ENCODE results near the gene LRRC45.

DNA sequence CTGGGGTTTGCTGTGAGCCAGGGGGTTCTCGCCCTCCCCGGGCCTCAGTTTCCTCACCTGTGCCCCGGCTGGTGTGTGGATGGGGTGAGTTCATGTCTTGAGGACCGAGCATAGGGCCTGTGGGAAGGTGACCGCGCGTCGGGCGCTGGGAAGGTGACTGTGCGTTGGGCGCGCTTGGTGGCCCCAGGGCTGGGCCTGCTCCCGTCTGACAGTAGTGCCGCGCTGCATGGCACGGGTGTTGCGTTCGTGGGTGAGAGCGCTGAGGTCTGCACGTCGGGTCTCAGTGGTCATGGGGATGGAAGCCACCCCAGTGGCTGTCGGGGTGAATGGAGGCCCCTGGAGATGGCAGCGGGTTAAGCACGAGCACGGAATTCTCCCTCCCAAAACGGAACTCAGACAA lies 36.5 kb upstream of the LRRC45 start:
- TF ChIP-seq ZBTB1 (tag by site-specific recombination; IDR thresholded peaks at IDR 0.05) (no peak), ZNF549 (tag by site-specific recombination; IDR thresholded peaks at IDR 0.05) (no peak), ZNF2 (tag by site-specific recombination; IDR thresholded peaks at IDR 0.05) (no peak), CTCF (tag by site-specific recombination; IDR thresholded peaks at IDR 0.05) (no peak), ZNF274 (IDR thresholded peaks at IDR 0.05; ENCODE audit: low read length) (no peak), ZNF274 (tag by site-specific recombination; IDR thresholded peaks at IDR 0.05; ENCODE audit: borderline replicate concordance) (no peak)

All from HEK293 (cell line).